ENCODE data around the gene NDUFAF5. TPM values are rescaled to one million over a fixed set of nuclear protein-coding genes. Genes with fewer than 3 reads are reported as not detected.

NDUFAF5 gene
- total RNA-seq, 1 donor from 2014 or later: 41.5 TPM

DNA sequence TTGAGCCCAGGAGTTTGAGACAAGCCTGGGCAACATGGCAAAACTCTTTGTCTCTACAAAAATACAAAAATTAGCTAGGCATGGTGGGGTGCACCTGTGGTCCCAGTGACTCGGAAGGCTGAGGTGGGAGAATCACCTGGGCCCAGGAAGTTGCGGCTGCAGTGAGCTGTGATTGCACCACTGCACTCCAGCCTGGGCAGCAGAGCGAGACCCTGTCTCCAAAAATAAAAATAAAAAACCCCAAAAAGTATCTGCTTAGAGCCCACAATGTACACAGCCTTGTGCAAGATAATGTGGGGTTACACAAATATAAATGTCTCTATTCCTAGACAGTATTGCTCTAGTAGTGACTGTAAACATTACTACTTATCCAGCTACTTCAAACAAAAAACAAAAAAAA is 6.0 kb upstream of the NDUFAF5 start:
- Mint-ChIP-seq H3K9me3 (ENCODE audit: low read depth) (no peaks in the 10 kb centered on the region), H3K27ac (no peak overlapping the region), H3K36me3 (ENCODE audit: insufficient read depth) (peaks cover 33% of the 10 kb centered on the region), H3K4me3 (ENCODE audit: low read depth) (no peak overlapping the region), H3K4me1 (ENCODE audit: low read depth) (peaks cover 8% of the 10 kb centered on the region), H3K27me3 (no peaks in the 10 kb centered on the region)
- DNase-seq (ENCODE audit: low spot score, unreplicated experiment): no peak
- TF ChIP-seq, protein P1, sequence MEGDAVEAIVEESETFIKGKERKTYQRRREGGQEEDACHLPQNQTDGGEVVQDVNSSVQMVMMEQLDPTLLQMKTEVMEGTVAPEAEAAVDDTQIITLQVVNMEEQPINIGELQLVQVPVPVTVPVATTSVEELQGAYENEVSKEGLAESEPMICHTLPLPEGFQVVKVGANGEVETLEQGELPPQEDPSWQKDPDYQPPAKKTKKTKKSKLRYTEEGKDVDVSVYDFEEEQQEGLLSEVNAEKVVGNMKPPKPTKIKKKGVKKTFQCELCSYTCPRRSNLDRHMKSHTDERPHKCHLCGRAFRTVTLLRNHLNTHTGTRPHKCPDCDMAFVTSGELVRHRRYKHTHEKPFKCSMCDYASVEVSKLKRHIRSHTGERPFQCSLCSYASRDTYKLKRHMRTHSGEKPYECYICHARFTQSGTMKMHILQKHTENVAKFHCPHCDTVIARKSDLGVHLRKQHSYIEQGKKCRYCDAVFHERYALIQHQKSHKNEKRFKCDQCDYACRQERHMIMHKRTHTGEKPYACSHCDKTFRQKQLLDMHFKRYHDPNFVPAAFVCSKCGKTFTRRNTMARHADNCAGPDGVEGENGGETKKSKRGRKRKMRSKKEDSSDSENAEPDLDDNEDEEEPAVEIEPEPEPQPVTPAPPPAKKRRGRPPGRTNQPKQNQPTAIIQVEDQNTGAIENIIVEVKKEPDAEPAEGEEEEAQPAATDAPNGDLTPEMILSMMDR (IDR thresholded peaks at IDR 0.05; ENCODE audit: unreplicated experiment): no peak

DNA sequence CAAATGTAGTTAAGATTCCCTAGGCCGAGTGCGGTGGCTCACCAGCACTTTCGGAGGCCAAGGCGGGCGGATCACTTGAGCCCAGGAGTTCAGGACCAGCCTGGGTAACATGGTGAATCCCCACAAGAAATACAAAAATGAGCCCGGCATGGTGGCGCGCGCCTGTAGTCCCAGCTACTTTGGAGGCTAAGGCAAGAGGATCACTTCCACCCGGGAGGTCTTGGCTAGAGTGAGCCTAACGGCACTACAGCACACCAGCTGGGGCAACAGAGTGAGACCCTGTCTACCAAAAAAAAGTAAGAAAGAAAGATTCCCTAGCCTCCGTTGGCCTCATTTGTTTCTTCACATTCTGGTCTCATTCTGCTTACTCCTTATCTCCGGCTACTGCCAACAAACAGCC is 1.3 kb upstream of the NDUFAF5 start:
- Mint-ChIP-seq H3K27ac (no peak overlapping the region), H3K4me1 (ENCODE audit: low read depth) (peaks cover 30% of the 10 kb centered on the region), H3K27me3 (no peaks in the 10 kb centered on the region), H3K9me3 (ENCODE audit: low read depth) (no peaks in the 10 kb centered on the region), H3K4me3 (ENCODE audit: low read depth) (peak overlapping the region; percentile 95), H3K36me3 (ENCODE audit: insufficient read depth) (peaks cover 17% of the 10 kb centered on the region)
- DNase-seq (ENCODE audit: low spot score, unreplicated experiment): no peak
- TF ChIP-seq, protein P1 (IDR thresholded peaks at IDR 0.05; ENCODE audit: unreplicated experiment): no peak

DNA sequence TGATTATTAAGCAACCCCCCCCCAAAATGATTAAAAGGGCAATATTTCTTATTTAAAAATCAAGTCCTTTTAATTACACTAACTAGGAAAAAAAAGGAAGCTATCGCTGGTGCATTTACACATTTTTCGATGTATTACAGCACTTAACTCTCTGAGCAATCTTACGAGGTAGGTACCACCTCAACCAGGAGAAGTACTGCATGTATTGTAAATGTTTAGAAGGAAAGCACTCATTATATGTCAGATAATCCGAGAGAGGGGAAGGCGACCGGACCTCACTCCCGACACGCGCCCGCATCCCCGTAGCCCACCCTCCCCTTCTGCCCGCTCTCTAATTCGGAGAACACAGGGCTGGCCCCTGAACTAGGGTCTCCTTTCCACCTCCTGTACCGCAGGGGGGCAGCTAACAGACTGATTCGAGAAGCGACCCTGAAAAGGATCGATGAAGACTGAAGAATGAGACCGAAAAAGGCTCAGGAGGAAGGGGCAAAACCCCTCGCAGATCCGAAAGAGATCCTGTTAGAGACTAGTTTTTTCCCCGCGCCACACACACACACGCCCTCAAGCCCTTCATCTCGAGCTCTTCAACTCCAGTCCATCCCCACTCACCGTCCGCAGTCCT is 446 bp upstream of the NDUFAF5 start:
- Mint-ChIP-seq H3K4me3 (ENCODE audit: low read depth) (peak overlapping the region; percentile 95), H3K4me1 (ENCODE audit: low read depth) (peaks cover 30% of the 10 kb centered on the region), H3K27ac (peak overlapping the region; percentile 95), H3K9me3 (ENCODE audit: low read depth) (no peaks in the 10 kb centered on the region), H3K36me3 (ENCODE audit: insufficient read depth) (peaks cover 17% of the 10 kb centered on the region), H3K27me3 (no peaks in the 10 kb centered on the region)
- TF ChIP-seq, protein P1 (IDR thresholded peaks at IDR 0.05; ENCODE audit: unreplicated experiment): no peak
- DNase-seq (ENCODE audit: low spot score, unreplicated experiment): no peak

DNA sequence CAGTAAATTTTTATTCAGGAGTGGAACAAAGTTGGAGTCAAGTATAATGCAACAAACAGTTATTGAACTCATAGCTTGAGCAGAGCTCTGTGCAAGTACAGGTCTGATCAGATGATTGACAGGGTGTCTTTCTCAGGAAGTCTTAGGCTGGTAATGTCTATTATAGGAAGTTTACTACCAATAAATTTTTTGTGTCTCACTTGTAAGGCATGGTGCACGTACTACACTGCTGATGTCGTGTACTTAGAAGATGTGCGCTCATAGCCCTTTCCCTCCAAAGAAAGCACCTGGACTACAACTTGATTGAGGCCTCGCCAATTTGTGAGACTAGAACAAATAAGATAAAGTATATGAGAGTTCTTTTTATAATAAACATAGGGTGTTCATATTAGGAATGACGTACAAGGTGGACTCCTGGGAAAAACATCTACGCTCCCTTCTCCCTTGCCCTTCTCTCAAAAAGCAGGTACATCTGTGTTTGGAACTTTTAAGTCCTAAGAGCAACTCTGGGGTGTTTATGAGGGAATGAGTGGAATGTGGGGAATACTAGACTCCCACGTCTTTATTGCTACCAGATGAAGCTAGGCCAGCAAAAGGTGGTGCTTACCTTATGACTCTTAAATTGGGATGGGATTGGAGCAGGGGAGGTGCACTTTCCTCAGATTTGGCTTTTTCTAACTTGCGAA is 1.5 kb downstream of the NDUFAF5 start:
- H3K27me3 Mint-ChIP-seq: no peaks in the 10 kb centered on the region
- DNase-seq (ENCODE audit: low spot score, unreplicated experiment): no peak
- TF ChIP-seq, protein P1 (IDR thresholded peaks at IDR 0.05; ENCODE audit: unreplicated experiment): no peak
- H3K4me1 Mint-ChIP-seq (ENCODE audit: low read depth): peaks cover 28% of the 10 kb centered on the region
- H3K4me3 Mint-ChIP-seq (ENCODE audit: low read depth): peak overlapping the region; percentile 95
- peaks cover 21% of the 10 kb centered on the region for H3K36me3 Mint-ChIP-seq (ENCODE audit: insufficient read depth)
- no peaks in the 10 kb centered on the region for H3K9me3 Mint-ChIP-seq (ENCODE audit: low read depth)
- peak overlapping the region; percentile 94 for H3K27ac Mint-ChIP-seq

DNA sequence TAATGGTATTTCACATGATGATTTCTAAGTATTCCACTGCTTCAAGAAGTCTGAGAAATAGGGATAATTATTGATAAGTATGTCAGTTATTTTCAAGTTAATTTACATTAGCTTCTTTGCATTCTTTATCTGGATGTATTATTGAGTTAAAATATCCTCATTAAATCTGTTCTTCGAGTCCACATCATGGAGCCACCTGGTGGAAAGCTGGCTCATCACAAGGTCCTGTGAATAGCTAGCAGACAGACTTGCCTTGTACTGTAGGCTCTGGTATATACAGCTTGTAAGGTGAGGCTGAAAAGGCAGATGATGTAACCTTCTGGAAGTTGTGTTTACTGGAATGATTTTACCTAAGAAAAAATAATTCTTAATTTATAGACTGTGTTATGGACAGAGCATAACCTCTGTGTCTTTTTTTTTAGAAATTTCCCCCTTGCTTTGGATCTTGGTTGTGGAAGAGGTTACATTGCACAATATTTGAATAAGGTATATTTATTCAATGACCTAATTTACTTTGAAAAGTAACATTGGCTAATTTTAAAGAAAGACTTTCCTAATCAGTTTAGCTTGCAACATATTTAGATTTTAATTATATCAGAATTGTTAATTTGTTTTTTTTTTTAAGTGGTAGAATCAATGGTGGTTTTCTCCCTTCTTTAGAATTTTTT is 3.5 kb downstream of the NDUFAF5 start:
- Mint-ChIP-seq H3K36me3 (ENCODE audit: insufficient read depth) (peaks cover 12% of the 10 kb centered on the region), H3K27ac (no peak overlapping the region), H3K27me3 (no peaks in the 10 kb centered on the region), H3K4me3 (ENCODE audit: low read depth) (no peak overlapping the region), H3K9me3 (ENCODE audit: low read depth) (no peaks in the 10 kb centered on the region), H3K4me1 (ENCODE audit: low read depth) (peaks cover 26% of the 10 kb centered on the region)
- TF ChIP-seq, protein P1 (IDR thresholded peaks at IDR 0.05; ENCODE audit: unreplicated experiment): peak; percentile 73
- no peak for DNase-seq (ENCODE audit: low spot score, unreplicated experiment)

All from progenitor cell of endocrine pancreas (in vitro differentiated cells).